ENCODE measurements around the gene GET4.

Gene GET4

DNA sequence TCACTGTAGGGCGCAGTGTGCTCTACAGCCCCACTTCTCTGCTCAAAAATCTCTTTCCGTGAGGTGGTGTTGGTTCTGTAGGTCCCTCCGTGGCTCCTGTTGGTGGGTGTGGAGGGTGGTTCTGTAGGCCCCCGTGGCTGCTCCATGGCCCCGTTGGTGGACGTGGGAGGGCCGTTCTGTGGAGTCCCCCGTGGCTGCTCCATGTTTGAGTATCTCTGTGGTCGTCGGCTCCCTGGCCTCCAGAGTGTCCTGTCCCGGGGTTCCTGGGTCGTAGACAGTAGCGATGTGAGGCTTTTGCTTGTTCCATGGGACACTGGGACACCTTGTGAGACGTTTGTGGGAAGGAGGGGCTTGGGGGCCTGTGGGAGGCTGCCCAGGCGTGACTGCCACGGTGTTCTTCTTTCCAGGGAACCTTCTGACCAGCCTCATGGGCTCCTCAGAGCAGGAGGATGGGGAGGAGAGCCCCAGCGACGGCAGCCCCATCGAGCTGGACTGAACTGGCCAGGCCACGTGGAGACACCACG, 18.6 kb downstream of the GET4 start:
- no peak overlapping the region for H3K4me3 ChIP-seq (ENCODE audit: low read depth, low read length)
- no peak for DNase-seq (ENCODE audit: low read depth)
- TF ChIP-seq, protein P1, sequence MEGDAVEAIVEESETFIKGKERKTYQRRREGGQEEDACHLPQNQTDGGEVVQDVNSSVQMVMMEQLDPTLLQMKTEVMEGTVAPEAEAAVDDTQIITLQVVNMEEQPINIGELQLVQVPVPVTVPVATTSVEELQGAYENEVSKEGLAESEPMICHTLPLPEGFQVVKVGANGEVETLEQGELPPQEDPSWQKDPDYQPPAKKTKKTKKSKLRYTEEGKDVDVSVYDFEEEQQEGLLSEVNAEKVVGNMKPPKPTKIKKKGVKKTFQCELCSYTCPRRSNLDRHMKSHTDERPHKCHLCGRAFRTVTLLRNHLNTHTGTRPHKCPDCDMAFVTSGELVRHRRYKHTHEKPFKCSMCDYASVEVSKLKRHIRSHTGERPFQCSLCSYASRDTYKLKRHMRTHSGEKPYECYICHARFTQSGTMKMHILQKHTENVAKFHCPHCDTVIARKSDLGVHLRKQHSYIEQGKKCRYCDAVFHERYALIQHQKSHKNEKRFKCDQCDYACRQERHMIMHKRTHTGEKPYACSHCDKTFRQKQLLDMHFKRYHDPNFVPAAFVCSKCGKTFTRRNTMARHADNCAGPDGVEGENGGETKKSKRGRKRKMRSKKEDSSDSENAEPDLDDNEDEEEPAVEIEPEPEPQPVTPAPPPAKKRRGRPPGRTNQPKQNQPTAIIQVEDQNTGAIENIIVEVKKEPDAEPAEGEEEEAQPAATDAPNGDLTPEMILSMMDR (IDR thresholded peaks at IDR 0.05; ENCODE audit: low read depth, low read length, missing control alignments), result no peak

DNA sequence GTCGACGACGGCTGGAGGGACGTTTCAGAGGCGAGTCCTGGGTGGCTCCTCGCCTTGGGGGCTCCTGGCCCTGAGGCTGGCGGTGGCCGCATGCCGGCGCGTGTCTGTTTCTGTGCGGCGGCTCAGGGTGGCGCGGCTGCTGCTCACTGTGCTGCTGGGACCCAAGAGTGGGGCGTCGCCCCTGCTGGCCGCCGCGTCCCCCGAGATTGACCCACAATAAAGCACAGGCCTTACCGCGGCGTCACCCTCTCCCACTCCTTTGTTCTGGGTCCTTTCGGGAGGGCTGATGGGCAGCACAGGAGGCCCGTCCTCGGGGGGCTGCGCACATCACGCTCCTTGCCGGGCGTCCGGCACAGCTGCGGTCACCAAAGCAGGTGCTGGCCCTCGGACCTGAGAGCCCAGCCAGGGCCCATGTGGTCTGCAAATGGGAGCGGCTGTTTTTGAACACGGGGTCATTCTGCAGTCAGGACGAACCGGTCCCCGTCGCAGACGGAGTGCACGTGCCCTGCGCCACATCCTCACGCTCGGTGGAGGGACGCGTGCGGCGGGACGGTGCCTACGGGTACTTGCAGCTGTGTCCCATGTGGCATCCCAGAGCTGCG, 19.2 kb downstream of the GET4 start:
- no peak for DNase-seq (ENCODE audit: low read depth)
- TF ChIP-seq, protein P1 (IDR thresholded peaks at IDR 0.05; ENCODE audit: low read depth, low read length, missing control alignments), result no peak
- H3K4me3 ChIP-seq (ENCODE audit: low read depth, low read length), result no peak overlapping the region

DNA sequence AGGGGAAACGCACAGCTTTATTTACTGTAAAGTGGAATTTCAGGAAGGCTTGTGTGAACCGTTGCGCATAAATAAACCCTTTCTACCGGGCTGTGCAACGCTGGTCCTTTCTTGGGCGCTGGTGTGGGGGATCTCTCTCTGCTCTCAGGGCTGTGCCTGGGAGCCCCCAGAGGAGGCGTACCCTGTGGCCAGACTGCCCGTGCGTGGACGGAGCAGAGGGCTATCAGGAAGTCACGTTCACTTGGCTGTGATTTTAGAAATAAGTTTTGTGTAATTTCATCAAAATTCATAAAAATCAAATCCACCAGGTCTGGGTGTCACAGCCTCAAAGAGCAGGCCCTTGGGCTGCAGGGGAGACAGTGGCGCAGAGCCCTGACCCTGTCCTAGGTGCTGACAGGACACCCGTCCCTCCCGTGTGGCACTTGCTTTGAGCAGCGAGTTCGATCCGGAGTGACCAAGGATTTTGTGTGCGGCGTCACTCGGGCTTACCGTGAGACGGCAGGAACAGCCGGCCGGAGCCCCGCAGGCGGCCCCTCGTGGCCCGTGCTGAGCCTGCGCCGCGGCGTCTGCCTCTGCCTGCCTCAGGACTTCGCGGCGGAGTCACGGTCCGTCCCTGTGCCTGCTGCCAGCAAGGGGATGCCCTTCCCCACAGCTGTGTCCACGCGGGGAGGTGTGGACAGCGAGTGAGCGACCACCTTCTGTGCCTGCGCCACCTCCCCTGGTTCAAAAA, 20.2 kb downstream of the GET4 start:
- TF ChIP-seq, protein P1 (IDR thresholded peaks at IDR 0.05; ENCODE audit: low read depth, low read length, missing control alignments), result no peak
- DNase-seq (ENCODE audit: low read depth), result no peak

DNA sequence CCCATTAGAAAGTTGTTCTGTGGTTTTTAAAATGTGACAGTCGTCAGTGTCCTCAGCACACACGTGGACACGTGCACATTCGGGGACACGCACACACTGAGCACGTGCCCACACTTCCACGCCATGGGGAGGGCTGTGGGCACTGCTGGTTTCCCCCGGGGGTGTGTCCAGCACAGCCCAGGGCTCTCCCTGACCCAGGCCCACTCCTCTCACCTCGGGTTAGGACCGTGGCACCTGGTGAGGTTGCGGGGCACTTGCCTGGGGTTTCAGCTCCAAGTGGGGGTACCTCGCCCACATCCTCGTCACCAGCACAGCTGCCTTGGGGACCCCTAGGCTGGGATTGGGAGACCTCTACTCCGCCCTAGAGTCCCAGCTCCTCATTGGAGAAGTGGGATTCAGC, 20.7 kb downstream of the GET4 start:
- DNase-seq (ENCODE audit: low read depth), result no peak
- no peak overlapping the region for H3K4me3 ChIP-seq (ENCODE audit: low read depth, low read length)
- TF ChIP-seq, protein P1 (IDR thresholded peaks at IDR 0.05; ENCODE audit: low read depth, low read length, missing control alignments), result no peak

More for the DNA sequence above, 20.2 kb downstream of the GET4 start:
- H3K4me3 ChIP-seq (ENCODE audit: low read depth, low read length), result no peak overlapping the region

DNA sequence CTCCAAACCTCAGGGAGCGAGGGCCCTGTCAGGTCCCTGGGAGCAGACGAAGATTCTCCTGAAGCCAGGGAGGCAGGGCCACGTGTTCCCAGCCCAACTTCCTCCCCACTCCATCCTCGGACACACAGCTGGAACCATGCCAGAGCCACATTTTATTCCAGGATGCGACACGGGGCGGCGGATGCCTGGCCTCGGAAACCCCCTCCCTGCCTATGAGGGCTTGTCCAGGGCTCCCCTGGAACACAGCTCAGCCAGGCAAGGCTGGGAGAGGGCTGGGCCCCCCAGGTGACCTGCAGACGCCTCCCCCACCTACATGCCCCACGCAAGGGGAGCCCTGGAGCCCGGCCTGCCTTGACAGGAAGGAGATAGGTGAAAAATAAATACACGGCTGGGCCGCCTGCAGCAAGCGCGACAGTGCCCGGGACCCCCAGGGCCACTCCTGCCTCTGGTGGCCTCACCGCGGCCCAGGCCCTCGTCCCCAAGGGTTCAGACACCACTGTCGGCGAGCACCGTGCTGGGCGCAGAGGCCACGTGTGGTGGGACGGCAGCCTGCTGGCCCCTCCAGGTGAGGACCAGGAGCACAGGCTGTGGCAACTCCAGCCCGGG, 21.5 kb downstream of the GET4 start:
- TF ChIP-seq, protein P1 (IDR thresholded peaks at IDR 0.05; ENCODE audit: low read depth, low read length, missing control alignments), result no peak
- DNase-seq (ENCODE audit: low read depth), result no peak
- H3K4me3 ChIP-seq (ENCODE audit: low read depth, low read length), result no peak overlapping the region

DNA sequence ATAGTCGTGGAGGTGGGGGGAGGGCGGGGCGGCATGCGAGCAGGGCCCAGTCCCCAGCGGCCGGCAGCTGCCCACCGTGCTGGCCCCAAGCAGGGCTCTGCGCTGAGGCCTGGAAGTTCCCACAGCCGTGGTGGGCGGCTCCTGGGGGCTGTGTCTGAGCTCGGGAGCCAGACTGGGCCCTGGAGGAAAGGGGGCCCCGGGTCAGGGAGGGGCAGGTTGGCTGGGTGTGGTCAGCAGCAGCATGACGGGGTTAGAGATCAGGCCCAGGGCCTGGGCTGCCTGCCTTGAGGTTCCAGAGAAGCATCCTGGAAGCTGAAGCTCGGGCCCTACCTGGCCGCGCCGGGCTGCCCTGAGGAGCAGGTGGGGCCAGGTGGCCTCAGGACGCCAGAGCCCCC, 22.1 kb downstream of the GET4 start:
- TF ChIP-seq, protein P1 (IDR thresholded peaks at IDR 0.05; ENCODE audit: low read depth, low read length, missing control alignments), result no peak
- H3K4me3 ChIP-seq (ENCODE audit: low read depth, low read length), result no peak overlapping the region
- no peak for DNase-seq (ENCODE audit: low read depth)
